DMS114 treated with DMSO at 0.1 percent for 48 hours (cell line): ENCODE data around the gene SLIT3.

Experiments used
- DNase-seq: peaks from one replicate; lab custom pipeline; 2025; ENCODE audit not compliant: unreplicated experiment; lab: John Stamatoyannopoulos, UW

SLIT3 gene

GRCh38 chr5:168943091-168943884 lies 357.7 kb downstream of the SLIT3 start:
- no peak for DNase-seq

- no peak for DNase-seq
Measured at GRCh38 chr5:168941901-168942300, 359.0 kb downstream of the SLIT3 start.

GRCh38 chr5:168940712-168941111 lies 360.2 kb downstream of the SLIT3 start:
- no peak for DNase-seq

- no peak for DNase-seq
Measured at GRCh38 chr5:168939887-168940544, 360.9 kb downstream of the SLIT3 start.

GRCh38 chr5:168939156-168939800 lies 361.7 kb downstream of the SLIT3 start:
- DNase-seq, result no peak

GRCh38 chr5:168936511-168936910 lies 364.4 kb downstream of the SLIT3 start:
- no peak for DNase-seq

GRCh38 chr5:168935183-168935582 lies 365.8 kb downstream of the SLIT3 start:
- no peak for DNase-seq

GRCh38 chr5:168934169-168934568 lies 366.8 kb downstream of the SLIT3 start:
- no peak for DNase-seq

- DNase-seq, result no peak
Measured at GRCh38 chr5:168932400-168933189, 368.3 kb downstream of the SLIT3 start.

GRCh38 chr5:168931638-168932345 lies 369.1 kb downstream of the SLIT3 start:
- DNase-seq, result no peak

- DNase-seq, result no peak
Measured at GRCh38 chr5:168929656-168930055, 371.3 kb downstream of the SLIT3 start.

- no peak for DNase-seq
Measured at GRCh38 chr5:168925160-168925559, 375.8 kb downstream of the SLIT3 start.

GRCh38 chr5:168921147-168921866 lies 379.6 kb downstream of the SLIT3 start:
- DNase-seq, result no peak

- no peak for DNase-seq
Measured at GRCh38 chr5:168920019-168920810, 380.7 kb downstream of the SLIT3 start.

GRCh38 chr5:168917947-168918600 lies 382.9 kb downstream of the SLIT3 start:
- DNase-seq, result no peak

GRCh38 chr5:168916852-168917251 lies 384.1 kb downstream of the SLIT3 start:
- no peak for DNase-seq

GRCh38 chr5:168916266-168916665 lies 384.7 kb downstream of the SLIT3 start:
- DNase-seq, result no peak

- DNase-seq, result no peak
Measured at GRCh38 chr5:168914491-168914890, 386.4 kb downstream of the SLIT3 start.

- DNase-seq, result no peak
Measured at GRCh38 chr5:168910874-168911273, 390.1 kb downstream of the SLIT3 start.
